HL-60 (cell line): ENCODE results near the gene CD79B.

Experiments
- CTCF ChIP-seq: IDR thresholded peaks from one replicate; pipeline ENCODE4 v1.5.1; 2011; ENCODE audit warnings: low read length, control low read depth, inconsistent platforms; ENCODE audit not compliant: insufficient read depth
- POLR2AphosphoS5 ChIP-seq: IDR thresholded peaks from 2 replicates; pipeline ENCODE4 v1.6.1; 2012; ENCODE audit warnings: low read depth

- TF ChIP-seq CTCF (no peak), POLR2AphosphoS5 (no peak)
These were observed 23.1 kb upstream of the CD79B start for GRCh38 chr17:63955232-63955631.
